ENCODE results near the gene OSBPL3.

GRCh38 chr7:25012254-25012653, 32.3 kb upstream of the OSBPL3 start:
- TF ChIP-seq MAX (IDR thresholded peaks at IDR 0.05; ENCODE audit: insufficient read depth, insufficient read length), result no peak
- TF ChIP-seq POLR2AphosphoS5 (IDR thresholded peaks at IDR 0.05; ENCODE audit: insufficient read depth, low read depth, low read length), result no peak
- TF ChIP-seq EZH2 (IDR thresholded peaks at IDR 0.05; ENCODE audit: borderline replicate concordance, low read depth, low read length, severe bottlenecking), result no peak
- no peak for TF ChIP-seq CTCF (IDR thresholded peaks at IDR 0.05; ENCODE audit: extremely low read depth in 1 of 2, insufficient read depth in 1 of 2, low read depth in 1 of 2, low read length in 2 of 2)
- TF ChIP-seq POLR2A (IDR thresholded peaks at IDR 0.05; ENCODE audit: low read depth, low read length), result no peak
- TF ChIP-seq JUN (IDR thresholded peaks at IDR 0.05; ENCODE audit: borderline replicate concordance, insufficient read depth, insufficient read length, low read depth), result no peak

Data from endothelial cell of umbilical vein (primary cell).